Smooth muscle cell (in vitro differentiated cells): ENCODE results near the gene KANSL3. TPM values are rescaled to one million over a fixed set of nuclear protein-coding genes. Genes with fewer than 3 reads are reported as not detected.

Experiments used
- DNase-seq: peaks from one replicate; lab custom pipeline; 2025; ENCODE audit not compliant: unreplicated experiment; lab: John Stamatoyannopoulos, UW
- H2AFZ ChIP-seq: fragments of 200-600 bp; sonication (generic); 2 replicates; pipeline ENCODE4 v1.6.0; 2016; ENCODE audit warnings: antibody characterized with exemption, low read depth, mild to moderate bottlenecking
- H3F3A ChIP-seq: fragments of 200-600 bp; sonication (generic); 2 replicates; pipeline ENCODE4 v1.6.0; 2017; ENCODE audit warnings: antibody characterized with exemption, low read depth
- H3K27ac ChIP-seq: fragments of 200-600 bp; sonication (generic); 2 replicates; pipeline ENCODE4 v1.5.1; 2016; ENCODE audit warnings: low read depth, mild to moderate bottlenecking
- H3K27me3 ChIP-seq: fragments of 200-600 bp; sonication (generic); 2 replicates; pipeline ENCODE4 v1.6.1; 2016; ENCODE audit warnings: low read depth, mild to moderate bottlenecking
- H3K36me3 ChIP-seq: fragments of 200-600 bp; sonication (generic); 2 replicates; pipeline ENCODE4 v1.5.1; 2016; ENCODE audit warnings: low read depth
- H3K4me1 ChIP-seq: fragments of 200-600 bp; sonication (generic); 2 replicates; pipeline ENCODE4 v1.5.1; 2016; ENCODE audit warnings: low read depth
- H3K4me2 ChIP-seq: fragments of 200-600 bp; sonication (generic); 2 replicates; pipeline ENCODE4 v1.6.0; 2016; ENCODE audit warnings: mild to moderate bottlenecking
- H3K4me3 ChIP-seq: fragments of 200-600 bp; sonication (generic); 2 replicates; pipeline ENCODE4 v1.5.1; 2016; ENCODE audit warnings: mild to moderate bottlenecking
- H3K79me2 ChIP-seq: fragments of 200-600 bp; sonication (generic); 2 replicates; pipeline ENCODE4 v1.6.0; 2016; ENCODE audit warnings: low read depth, mild to moderate bottlenecking
- H3K9ac ChIP-seq: fragments of 200-600 bp; sonication (generic); 2 replicates; pipeline ENCODE4 v1.6.0; 2016; ENCODE audit warnings: low read depth
- H3K9me3 ChIP-seq: fragments of 200-600 bp; sonication (generic); replicated peaks from 2 replicates; pipeline ENCODE4 v1.5.1; 2016; ENCODE audit warnings: low read depth
- H4K20me1 ChIP-seq: fragments of 200-600 bp; sonication (generic); 2 replicates; pipeline ENCODE4 v1.6.0; 2016; ENCODE audit warnings: low read depth
- WGBS: methylation state at CpG from one replicate; pipeline ENCODE4 v1.1.7; 2016; ENCODE audit warnings: low lambda C conversion rate; 5-methylcytosine and 5-hydroxymethylcytosine counted together
- polyA plus RNA-seq: library from polyadenylated mRNA; unstranded; fragments of >200 nt; fragmentation: Nextera tagmentation; extraction: Ambion mirVana; gene quantifications from 2 replicates; pipeline ENCODE4 v1.2.1, GENCODE V29; 2016
- total RNA-seq: library from RNA; depleted of rRNA; stranded (reverse); fragments of >200 nt; gene quantifications from 2 replicates; pipeline ENCODE4 v1.2.3, GENCODE V29; 2014
- TF ChIP-seq, protein P1 (sequence below): fragments of 200-600 bp; sonication (generic); IDR thresholded peaks from 2 replicates; pipeline ENCODE4 v1.5.1; 2017; ENCODE audit warnings: borderline replicate concordance, mild to moderate bottlenecking, antibody characterized with exemption; ENCODE audit not compliant: insufficient read depth, poor library complexity, severe bottlenecking

KANSL3 gene
- total and polyA plus RNA-seq, 2 experiments from 2014 or later: 12.0 to 13.3 TPM

DNA sequence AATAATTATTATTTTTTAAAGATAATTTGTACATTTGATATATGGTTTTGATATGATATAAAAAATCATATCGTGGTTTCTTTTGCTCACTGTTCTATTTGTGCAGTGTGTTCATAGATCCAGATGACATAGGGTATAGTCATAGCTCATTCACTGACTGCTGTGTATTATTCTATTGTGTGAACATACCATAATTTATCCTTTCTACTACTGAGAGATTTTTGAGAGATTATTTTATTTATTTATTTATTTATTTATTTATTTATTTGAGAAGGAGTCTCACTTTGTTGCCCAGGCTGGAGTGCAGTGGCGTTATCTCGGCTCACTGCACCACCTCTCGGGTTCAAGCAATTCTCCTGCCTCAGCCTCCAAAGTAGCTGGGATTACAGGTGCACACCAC is 43.4 kb upstream of the KANSL3 start:
- no peaks in the 10 kb centered on the region for H3K9me3 ChIP-seq
- H3K4me2 ChIP-seq: no peak overlapping the region
- H3F3A ChIP-seq: no peaks in the 10 kb centered on the region
- H3K4me3 ChIP-seq: no peak overlapping the region
- H3K9ac ChIP-seq: no peak overlapping the region
- no peak overlapping the region for H2AFZ ChIP-seq
- no peaks in the 10 kb centered on the region for H4K20me1 ChIP-seq
- 92% methylated on average over 4 of the region's 4 CpGs for WGBS
- peaks cover 3% of the 10 kb centered on the region for H3K27me3 ChIP-seq
- DNase-seq: no peak
- H3K27ac ChIP-seq: no peak overlapping the region
- no peaks in the 10 kb centered on the region for H3K36me3 ChIP-seq
- no peaks in the 10 kb centered on the region for H3K4me1 ChIP-seq
- H3K79me2 ChIP-seq: no peaks in the 10 kb centered on the region
- TF ChIP-seq, protein P1, sequence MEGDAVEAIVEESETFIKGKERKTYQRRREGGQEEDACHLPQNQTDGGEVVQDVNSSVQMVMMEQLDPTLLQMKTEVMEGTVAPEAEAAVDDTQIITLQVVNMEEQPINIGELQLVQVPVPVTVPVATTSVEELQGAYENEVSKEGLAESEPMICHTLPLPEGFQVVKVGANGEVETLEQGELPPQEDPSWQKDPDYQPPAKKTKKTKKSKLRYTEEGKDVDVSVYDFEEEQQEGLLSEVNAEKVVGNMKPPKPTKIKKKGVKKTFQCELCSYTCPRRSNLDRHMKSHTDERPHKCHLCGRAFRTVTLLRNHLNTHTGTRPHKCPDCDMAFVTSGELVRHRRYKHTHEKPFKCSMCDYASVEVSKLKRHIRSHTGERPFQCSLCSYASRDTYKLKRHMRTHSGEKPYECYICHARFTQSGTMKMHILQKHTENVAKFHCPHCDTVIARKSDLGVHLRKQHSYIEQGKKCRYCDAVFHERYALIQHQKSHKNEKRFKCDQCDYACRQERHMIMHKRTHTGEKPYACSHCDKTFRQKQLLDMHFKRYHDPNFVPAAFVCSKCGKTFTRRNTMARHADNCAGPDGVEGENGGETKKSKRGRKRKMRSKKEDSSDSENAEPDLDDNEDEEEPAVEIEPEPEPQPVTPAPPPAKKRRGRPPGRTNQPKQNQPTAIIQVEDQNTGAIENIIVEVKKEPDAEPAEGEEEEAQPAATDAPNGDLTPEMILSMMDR: no peak

- TF ChIP-seq, protein P1: no peak
- 94% methylated on average over 5 of the region's 5 CpGs for WGBS
- H3K27ac ChIP-seq: no peak overlapping the region
Observed at GRCh38 chr2:96680561-96681141, 42.5 kb upstream of the KANSL3 start.

GRCh38 chr2:96679848-96680247 is 41.7 kb upstream of the KANSL3 start:
- Histone ChIP-seq H4K20me1 (no peaks in the 10 kb centered on the region), H3K79me2 (no peaks in the 10 kb centered on the region), H3K4me3 (no peak overlapping the region), H2AFZ (no peak overlapping the region), H3K4me1 (no peaks in the 10 kb centered on the region), H3K27me3 (peaks cover 3% of the 10 kb centered on the region), H3K9me3 (no peaks in the 10 kb centered on the region), H3F3A (no peaks in the 10 kb centered on the region), H3K9ac (no peak overlapping the region), H3K27ac (no peak overlapping the region), H3K36me3 (no peaks in the 10 kb centered on the region), H3K4me2 (no peak overlapping the region)
- no peak for DNase-seq
- TF ChIP-seq, protein P1: no peak
- WGBS: 74% methylated on average over 9 of the region's 9 CpGs

More at GRCh38 chr2:96680561-96681141, 42.5 kb upstream of the KANSL3 start:
- no peak for DNase-seq
- Histone ChIP-seq H3K4me2 (no peak overlapping the region), H3K36me3 (no peaks in the 10 kb centered on the region), H2AFZ (no peak overlapping the region), H3K4me3 (no peak overlapping the region), H3K9ac (no peak overlapping the region), H3F3A (no peaks in the 10 kb centered on the region), H4K20me1 (no peaks in the 10 kb centered on the region), H3K9me3 (no peaks in the 10 kb centered on the region), H3K4me1 (no peaks in the 10 kb centered on the region), H3K79me2 (no peaks in the 10 kb centered on the region), H3K27me3 (peaks cover 3% of the 10 kb centered on the region)
